Panc1 (cell line): ENCODE data around the gene PIGW.

Experiments
- TF ChIP-seq, protein P1 (sequence below): fragments of 450-650 bp; IDR thresholded peaks from 2 replicates; pipeline ENCODE4 v1.5.1; 2017; ENCODE audit warnings: mild to moderate bottlenecking
- TF ChIP-seq, protein P2 (sequence below), 2 experiments: IDR thresholded peaks; 2 replicates each; pipeline ENCODE4 v1.6.1; 2011 to 2012; ENCODE audit warnings: low read depth in 2 of 2, control low read depth in 1 of 2, low read length in 1 of 2, mild to moderate bottlenecking in 1 of 2, moderate library complexity in 1 of 2; ENCODE audit not compliant: insufficient read depth in 1 of 2

DNA sequence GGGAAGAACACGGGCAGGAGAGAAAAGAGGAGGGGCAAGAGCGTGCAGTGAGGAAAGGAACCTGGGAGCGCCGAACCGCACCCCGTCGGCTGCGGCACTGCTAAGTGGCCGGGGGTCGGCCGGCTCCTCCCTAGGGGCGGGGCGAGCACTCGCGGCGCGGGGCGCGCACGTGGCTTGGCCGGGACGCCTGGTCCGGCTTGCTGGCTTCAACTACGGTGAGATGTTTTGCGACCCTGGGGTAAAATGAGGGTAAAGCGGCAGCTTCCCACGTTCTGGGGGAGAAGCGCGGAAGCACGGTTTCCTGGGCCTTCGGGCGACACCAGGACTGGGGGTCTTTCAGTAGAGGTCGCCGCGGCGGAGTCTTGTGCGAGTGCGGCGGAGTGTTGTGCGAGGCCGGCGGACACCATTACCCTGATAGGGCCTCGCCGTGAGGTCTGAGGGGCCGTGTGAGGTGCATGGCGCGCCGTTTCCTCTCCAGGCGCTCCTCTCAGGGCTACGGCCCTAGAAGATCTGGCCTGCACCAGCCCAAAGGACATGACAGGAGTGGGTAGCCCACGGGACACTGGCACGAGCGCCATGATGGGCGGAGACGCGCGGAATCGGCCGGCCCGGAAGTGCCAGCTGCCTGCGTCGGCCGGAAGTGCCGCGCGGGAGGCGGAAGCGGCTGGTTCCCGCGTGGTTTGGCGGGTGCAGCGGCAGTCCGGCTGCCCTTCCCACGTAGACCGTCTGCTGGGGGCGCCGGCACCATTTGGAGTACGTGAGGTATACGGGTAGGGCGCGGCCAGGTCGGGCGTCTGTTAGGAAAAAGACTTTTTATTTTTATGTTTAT is at the start of gene PIGW, which contains the start of gene MYO19:
- TF ChIP-seq, protein P1, sequence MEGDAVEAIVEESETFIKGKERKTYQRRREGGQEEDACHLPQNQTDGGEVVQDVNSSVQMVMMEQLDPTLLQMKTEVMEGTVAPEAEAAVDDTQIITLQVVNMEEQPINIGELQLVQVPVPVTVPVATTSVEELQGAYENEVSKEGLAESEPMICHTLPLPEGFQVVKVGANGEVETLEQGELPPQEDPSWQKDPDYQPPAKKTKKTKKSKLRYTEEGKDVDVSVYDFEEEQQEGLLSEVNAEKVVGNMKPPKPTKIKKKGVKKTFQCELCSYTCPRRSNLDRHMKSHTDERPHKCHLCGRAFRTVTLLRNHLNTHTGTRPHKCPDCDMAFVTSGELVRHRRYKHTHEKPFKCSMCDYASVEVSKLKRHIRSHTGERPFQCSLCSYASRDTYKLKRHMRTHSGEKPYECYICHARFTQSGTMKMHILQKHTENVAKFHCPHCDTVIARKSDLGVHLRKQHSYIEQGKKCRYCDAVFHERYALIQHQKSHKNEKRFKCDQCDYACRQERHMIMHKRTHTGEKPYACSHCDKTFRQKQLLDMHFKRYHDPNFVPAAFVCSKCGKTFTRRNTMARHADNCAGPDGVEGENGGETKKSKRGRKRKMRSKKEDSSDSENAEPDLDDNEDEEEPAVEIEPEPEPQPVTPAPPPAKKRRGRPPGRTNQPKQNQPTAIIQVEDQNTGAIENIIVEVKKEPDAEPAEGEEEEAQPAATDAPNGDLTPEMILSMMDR, result no peak
- TF ChIP-seq, protein P2, sequence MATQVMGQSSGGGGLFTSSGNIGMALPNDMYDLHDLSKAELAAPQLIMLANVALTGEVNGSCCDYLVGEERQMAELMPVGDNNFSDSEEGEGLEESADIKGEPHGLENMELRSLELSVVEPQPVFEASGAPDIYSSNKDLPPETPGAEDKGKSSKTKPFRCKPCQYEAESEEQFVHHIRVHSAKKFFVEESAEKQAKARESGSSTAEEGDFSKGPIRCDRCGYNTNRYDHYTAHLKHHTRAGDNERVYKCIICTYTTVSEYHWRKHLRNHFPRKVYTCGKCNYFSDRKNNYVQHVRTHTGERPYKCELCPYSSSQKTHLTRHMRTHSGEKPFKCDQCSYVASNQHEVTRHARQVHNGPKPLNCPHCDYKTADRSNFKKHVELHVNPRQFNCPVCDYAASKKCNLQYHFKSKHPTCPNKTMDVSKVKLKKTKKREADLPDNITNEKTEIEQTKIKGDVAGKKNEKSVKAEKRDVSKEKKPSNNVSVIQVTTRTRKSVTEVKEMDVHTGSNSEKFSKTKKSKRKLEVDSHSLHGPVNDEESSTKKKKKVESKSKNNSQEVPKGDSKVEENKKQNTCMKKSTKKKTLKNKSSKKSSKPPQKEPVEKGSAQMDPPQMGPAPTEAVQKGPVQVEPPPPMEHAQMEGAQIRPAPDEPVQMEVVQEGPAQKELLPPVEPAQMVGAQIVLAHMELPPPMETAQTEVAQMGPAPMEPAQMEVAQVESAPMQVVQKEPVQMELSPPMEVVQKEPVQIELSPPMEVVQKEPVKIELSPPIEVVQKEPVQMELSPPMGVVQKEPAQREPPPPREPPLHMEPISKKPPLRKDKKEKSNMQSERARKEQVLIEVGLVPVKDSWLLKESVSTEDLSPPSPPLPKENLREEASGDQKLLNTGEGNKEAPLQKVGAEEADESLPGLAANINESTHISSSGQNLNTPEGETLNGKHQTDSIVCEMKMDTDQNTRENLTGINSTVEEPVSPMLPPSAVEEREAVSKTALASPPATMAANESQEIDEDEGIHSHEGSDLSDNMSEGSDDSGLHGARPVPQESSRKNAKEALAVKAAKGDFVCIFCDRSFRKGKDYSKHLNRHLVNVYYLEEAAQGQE (IDR thresholded peaks at IDR 0.05; ENCODE audit: insufficient read depth in 1 of 2, low read depth in 2 of 2, low read length in 1 of 2), result no peak
